Uterus (tissue), 4 donors: ENCODE measurements around the gene ZMIZ2. TPM values are rescaled to one million over a fixed set of nuclear protein-coding genes. Genes with fewer than 3 reads are reported as not detected.

ENCODE experiments used
- DNase-seq, 2 donors: peaks; one replicate each; pipeline ENCODE4 v3.0.0-alpha.2; 2019 to 2020
- H3K27ac ChIP-seq, 2 donors: fragments of 200-600 bp; sonication (generic); 1 replicate in 1 of 2; 2 replicates in 1 of 2; pipeline ENCODE4 v1.5.1; 2016 to 2018
- H3K27me3 ChIP-seq, 2 donors: fragments of 200-600 bp; sonication (generic); one replicate each; pipeline ENCODE4 v1.5.1; 2018 to 2019; ENCODE audit warnings: control low read depth in 1 of 2
- H3K36me3 ChIP-seq, 2 donors: fragments of 200-600 bp; sonication (generic); one replicate each; pipeline ENCODE4 v1.5.1; 2019; ENCODE audit warnings: control low read depth in 1 of 2
- H3K4me1 ChIP-seq, 2 donors: fragments of 200-600 bp; sonication (generic); one replicate each; pipeline ENCODE4 v1.5.1; 2018 to 2019; ENCODE audit warnings: control low read depth in 1 of 2
- H3K4me3 ChIP-seq, 2 donors: fragments of 200-600 bp; sonication (generic); 1 replicate in 1 of 2; 2 replicates in 1 of 2; pipeline ENCODE4 v1.5.1; 2018 to 2019; ENCODE audit warnings: mild to moderate bottlenecking in 1 of 2
- H3K9me3 ChIP-seq, 2 donors: fragments of 200-600 bp; sonication (generic); one replicate each; pipeline ENCODE4 v1.5.1; 2019; ENCODE audit warnings: control low read depth in 1 of 2
- POLR2A ChIP-seq, 2 donors: fragments of 450-650 bp; IDR thresholded peaks; one replicate each; pipeline ENCODE4 v1.6.1; 2016; ENCODE audit warnings: antibody characterized with exemption in 2 of 2, mild to moderate bottlenecking in 1 of 2, moderate library complexity in 1 of 2
- intact Hi-C: fragments of 100-400 bp; cut with DNase I; formaldehyde crosslinking; loops from one replicate; pipeline ENCODE4 v1.15.1; 2023; ENCODE audit warnings: low total_unique reads
- total RNA-seq, 4 donors: library from RNA; depleted of rRNA in 3 of 4; stranded (reverse); fragments of >200 nt in 3 of 4; gene quantifications; one replicate each; pipeline versions ENCODE4 v1.1.0 to v1.2.4, GENCODE V29; 2014 to 2023
- TF ChIP-seq, protein P1 (sequence below), 4 experiments: fragments of 200-600 bp in 2 of 4; fragments of 450-650 bp in 2 of 4; sonication (generic) in 2 of 4; IDR thresholded peaks; one replicate each; pipeline ENCODE4 v1.5.1; 2016 to 2019; ENCODE audit warnings: antibody characterized with exemption in 4 of 4, mild to moderate bottlenecking in 2 of 4, moderate library complexity in 1 of 4
- donor health status: DM: yes; HTN: yes; CAD: no.

The ZMIZ2 gene
- total RNA-seq, 4 donors from 2014 or later: 2.8 to 97.0 (median 12.2) TPM

DNA sequence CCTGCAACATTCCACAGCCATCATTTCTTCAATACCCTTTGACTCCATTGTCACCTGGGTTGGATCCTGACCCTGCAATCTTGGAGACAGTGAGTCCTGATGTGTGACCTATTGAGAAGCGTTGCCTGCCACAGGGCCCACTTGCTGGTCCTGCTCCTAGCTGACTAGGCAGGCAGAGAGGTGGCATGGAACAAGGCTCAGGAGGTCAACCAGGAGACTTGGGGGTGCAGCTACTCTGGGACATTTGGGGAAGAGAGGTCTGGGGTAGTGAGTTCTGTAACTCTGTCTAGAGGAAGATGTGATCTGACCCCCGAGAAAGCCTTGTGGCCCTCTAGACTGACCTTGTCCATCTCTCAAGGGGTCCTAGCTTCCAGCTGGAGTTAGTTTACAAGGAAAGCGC is 1.8 kb downstream of the ZMIZ2 start:
- no peak for DNase-seq
- Histone ChIP-seq H3K4me1 (peaks cover 5 to 11% of the 10 kb centered on the region in 2 donors), H3K4me3 (no peak overlapping the region), H3K27ac (no peak overlapping the region), H3K9me3 (no peaks in the 10 kb centered on the region), H3K27me3 (no peaks in the 10 kb centered on the region), H3K36me3 (no peaks in the 10 kb centered on the region)
- intact Hi-C loops: no loop called here
- TF ChIP-seq, protein P1, sequence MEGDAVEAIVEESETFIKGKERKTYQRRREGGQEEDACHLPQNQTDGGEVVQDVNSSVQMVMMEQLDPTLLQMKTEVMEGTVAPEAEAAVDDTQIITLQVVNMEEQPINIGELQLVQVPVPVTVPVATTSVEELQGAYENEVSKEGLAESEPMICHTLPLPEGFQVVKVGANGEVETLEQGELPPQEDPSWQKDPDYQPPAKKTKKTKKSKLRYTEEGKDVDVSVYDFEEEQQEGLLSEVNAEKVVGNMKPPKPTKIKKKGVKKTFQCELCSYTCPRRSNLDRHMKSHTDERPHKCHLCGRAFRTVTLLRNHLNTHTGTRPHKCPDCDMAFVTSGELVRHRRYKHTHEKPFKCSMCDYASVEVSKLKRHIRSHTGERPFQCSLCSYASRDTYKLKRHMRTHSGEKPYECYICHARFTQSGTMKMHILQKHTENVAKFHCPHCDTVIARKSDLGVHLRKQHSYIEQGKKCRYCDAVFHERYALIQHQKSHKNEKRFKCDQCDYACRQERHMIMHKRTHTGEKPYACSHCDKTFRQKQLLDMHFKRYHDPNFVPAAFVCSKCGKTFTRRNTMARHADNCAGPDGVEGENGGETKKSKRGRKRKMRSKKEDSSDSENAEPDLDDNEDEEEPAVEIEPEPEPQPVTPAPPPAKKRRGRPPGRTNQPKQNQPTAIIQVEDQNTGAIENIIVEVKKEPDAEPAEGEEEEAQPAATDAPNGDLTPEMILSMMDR (IDR thresholded peaks at IDR 0.05): no peak
- no peak for TF ChIP-seq POLR2A (IDR thresholded peaks at IDR 0.05)

DNA sequence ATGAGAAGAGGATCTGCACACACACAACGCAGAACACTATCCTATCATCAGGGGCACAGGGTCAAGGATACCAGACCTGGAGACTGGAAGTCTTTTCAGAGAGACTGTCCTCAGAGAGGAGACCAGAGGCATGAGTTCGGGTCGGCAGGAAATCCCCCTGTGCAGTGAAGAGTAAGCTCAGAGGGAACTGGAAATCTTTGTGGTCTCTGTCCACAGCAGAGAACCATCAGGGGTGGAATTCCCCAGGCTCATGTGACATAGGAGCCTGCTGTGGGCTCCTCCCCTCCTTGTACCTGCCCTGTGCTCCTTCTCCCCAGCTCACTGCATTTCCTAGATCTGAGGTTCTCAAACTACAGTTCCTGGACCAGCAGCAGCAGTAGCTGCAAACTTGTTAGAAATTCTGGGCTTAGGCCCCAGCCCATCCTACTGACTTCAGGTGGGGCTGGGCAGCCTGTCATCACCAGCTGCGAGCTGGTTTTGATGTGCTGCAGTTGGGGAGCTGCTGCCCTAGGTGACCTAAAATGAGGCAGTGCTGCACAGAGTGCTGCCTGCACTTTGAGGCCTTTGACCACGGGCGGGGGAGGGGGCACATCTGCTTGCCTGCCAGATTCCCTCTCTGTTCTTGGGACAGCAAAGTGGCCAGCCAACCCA is 2.4 kb downstream of the ZMIZ2 start:
- no peak for TF ChIP-seq POLR2A (IDR thresholded peaks at IDR 0.05)
- TF ChIP-seq, protein P1 (IDR thresholded peaks at IDR 0.05): no peak
- Histone ChIP-seq H3K4me1 (peaks cover 5 to 17% of the 10 kb centered on the region in 2 donors), H3K27ac (no peak overlapping the region), H3K4me3 (no peak overlapping the region), H3K9me3 (no peaks in the 10 kb centered on the region), H3K27me3 (no peaks in the 10 kb centered on the region), H3K36me3 (no peaks in the 10 kb centered on the region)
- no peak for DNase-seq
- intact Hi-C loops: no loop called here

DNA sequence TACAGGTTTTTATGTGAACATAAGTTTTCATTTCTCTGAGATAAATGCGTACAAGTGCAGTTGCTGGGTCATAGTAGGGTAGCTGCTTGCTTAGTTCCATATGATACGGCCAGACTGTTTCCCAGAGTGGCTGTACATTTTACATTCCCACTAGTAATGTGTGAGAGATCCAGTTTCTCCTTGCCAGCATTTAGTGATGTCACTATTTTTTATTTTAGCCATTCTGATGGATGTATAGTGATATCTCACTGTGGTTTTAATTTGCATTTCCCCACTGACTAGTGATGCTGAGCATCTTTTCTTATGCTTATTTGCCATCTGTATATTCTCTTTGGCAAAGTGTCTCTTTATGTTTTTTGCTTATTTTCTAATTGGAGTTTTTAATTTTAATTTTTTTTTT is 4.2 kb downstream of the ZMIZ2 start:
- Histone ChIP-seq H3K4me3 (no peak overlapping the region), H3K9me3 (no peaks in the 10 kb centered on the region), H3K4me1 (peaks cover 5 to 31% of the 10 kb centered on the region in 2 donors), H3K27me3 (no peaks in the 10 kb centered on the region), H3K27ac (no peak overlapping the region), H3K36me3 (no peaks in the 10 kb centered on the region)
- TF ChIP-seq, protein P1 (IDR thresholded peaks at IDR 0.05): no peak
- TF ChIP-seq POLR2A (IDR thresholded peaks at IDR 0.05): no peak
- intact Hi-C loops: no loop called here
- no peak for DNase-seq

DNA sequence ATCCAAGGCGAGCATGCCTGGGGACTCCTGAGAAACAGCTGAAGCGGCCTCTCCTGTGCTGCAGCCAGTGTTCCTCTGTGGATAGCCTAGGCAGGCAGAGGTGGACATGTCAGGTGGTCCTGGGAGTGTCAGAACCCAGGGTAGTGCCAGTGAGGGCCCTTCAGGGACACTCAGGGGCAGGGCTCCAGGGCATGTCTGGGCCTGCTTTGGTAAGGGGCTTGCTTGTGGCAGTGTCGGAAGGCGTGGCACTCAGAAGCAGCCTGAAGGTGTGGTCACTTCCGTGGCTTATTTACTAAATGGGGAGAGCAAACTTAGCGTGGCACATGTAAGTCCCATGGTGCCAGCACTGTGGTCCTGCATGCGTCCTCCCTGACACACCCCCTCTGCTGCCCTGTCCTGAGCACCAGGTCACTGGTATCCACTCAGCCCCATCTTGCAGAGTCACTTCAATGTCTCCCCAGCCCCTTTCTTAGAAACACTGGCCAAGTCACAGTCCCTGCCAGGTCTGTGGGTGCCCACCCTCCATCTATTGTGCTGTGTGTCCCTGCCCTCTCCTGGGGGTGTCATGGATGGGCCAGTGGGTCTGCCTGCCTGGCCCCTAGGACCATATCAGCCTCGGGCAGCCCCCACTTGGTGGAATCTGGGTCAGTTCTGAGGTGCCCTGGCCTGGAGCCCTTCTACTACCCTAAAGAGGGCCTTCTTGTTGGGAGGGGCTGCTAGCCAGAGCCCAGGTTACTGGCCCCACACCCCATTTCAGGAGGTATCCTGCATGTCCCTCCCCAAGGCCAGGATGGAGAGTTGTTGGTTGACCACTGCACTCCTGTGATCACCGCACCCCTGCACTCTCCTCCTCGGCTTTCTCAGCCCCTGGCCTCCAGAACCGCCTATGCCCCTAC is 6.4 kb downstream of the ZMIZ2 start:
- H3K4me1 ChIP-seq: peaks cover 5 to 27% of the 10 kb centered on the region in 2 donors
- no peak for TF ChIP-seq POLR2A (IDR thresholded peaks at IDR 0.05)
- TF ChIP-seq, protein P1 (IDR thresholded peaks at IDR 0.05): no peak
- H3K27ac ChIP-seq: peak overlapping the region; percentile 22 to 52
- H3K9me3 ChIP-seq: no peaks in the 10 kb centered on the region
- H3K27me3 ChIP-seq: no peaks in the 10 kb centered on the region
- H3K36me3 ChIP-seq: no peaks in the 10 kb centered on the region
- no peak overlapping the region for H3K4me3 ChIP-seq
- DNase-seq: no peak
- intact Hi-C loops: no loop called here
